GM12878 (cell line): ENCODE data around the gene ARSA.

Experiments
- GABPA ChIP-seq: IDR thresholded peaks from 2 replicates; pipeline ENCODE4 v1.6.1; 2014; ENCODE audit warnings: antibody characterized with exemption, low read depth, mild to moderate bottlenecking, inconsistent platforms
- JUNB ChIP-seq: IDR thresholded peaks from 2 replicates; pipeline ENCODE4 v1.6.1; 2016; ENCODE audit warnings: antibody characterized with exemption, mild to moderate bottlenecking
- KAT2A ChIP-seq: conservative IDR thresholded peaks from 2 replicates; pipeline ENCODE4 v1.6.1; 2011; ENCODE audit warnings: low read depth, low read length; ENCODE audit not compliant: control insufficient read depth
- KDM1A ChIP-seq: fragments of 200-600 bp; sonication (generic); IDR thresholded peaks from 2 replicates; pipeline ENCODE4 v1.6.1; 2016; ENCODE audit warnings: borderline replicate concordance
- MYC ChIP-seq: IDR thresholded peaks from 2 replicates; pipeline ENCODE4 v1.6.1; 2011; ENCODE audit warnings: mild to moderate bottlenecking, low read length, moderate library complexity, inconsistent platforms; ENCODE audit not compliant: insufficient read depth, insufficient replicate concordance, insufficient read length, severe bottlenecking
- POLR2A ChIP-seq: IDR thresholded peaks from 2 replicates; pipeline ENCODE4 v1.6.1; 2011; ENCODE audit warnings: low read depth, mild to moderate bottlenecking, low read length
- RFX5 ChIP-seq: IDR thresholded peaks from 2 replicates; pipeline ENCODE4 v1.6.1; 2011; ENCODE audit warnings: low read depth, low read length, improper control_type of control experiment
- YBX1 ChIP-seq: fragments of 450-650 bp; IDR thresholded peaks from 2 replicates; pipeline ENCODE4 v1.6.1; 2016; ENCODE audit warnings: antibody characterized with exemption
- TF ChIP-seq, protein P1 (sequence below), 3 experiments: IDR thresholded peaks in 2 of 3; conservative IDR thresholded peaks in 1 of 3; 2 replicates each; pipeline ENCODE4 v1.5.1; 2011; ENCODE audit warnings: low read depth in 3 of 3, low read length in 3 of 3, mild to moderate bottlenecking in 3 of 3, control low read depth in 2 of 3, moderate library complexity in 2 of 3, inconsistent platforms in 1 of 3, mixed read lengths in 1 of 3; ENCODE audit not compliant: control insufficient read depth in 2 of 3, insufficient read depth in 1 of 3; ENCODE audit errors: extremely low read depth in 1 of 3
- TF ChIP-seq, protein P2 (sequence below): IDR thresholded peaks from 2 replicates; pipeline ENCODE4 v1.6.1; 2012; ENCODE audit warnings: mild to moderate bottlenecking, low read depth, low read length

DNA sequence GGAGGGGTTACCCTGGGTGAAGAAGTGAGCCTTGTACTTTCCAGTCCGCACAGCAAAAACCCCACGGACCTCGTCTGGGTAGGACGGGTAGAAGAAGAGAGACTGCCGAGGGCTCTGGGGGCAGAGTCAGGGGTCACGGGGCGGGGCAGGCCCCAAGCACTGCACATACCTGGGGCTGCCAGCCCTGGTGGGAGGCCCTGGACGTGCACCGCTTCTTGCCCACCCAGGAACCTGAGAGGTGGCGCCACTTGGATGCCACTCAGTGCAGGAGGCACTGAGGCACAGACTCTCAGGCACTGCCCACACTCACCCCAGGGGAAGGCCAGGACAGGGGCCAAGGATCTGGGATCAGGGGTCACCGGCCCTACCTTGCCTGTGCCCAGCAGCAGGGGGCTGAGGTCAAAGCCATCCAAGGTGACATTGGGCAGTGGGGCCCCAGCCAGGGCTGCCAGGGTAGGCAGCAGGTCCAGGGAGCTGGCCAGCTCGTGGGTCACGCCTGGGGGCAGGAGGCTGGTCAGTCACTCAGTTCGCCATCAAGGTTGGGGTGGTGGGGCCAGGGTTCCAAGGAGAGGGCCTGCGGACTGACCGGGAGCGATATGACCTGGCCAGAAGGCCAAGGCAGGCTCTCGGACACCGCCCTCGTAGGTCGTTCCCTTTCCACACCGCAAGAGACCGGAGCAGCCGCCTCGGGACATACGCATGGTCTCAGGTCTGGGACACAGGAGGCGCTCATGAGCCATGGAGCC is 2.2 kb downstream of the ARSA start:
- TF ChIP-seq MYC (no peak), GABPA (no peak), KAT2A (no peak), KDM1A (no peak), YBX1 (no peak), RFX5 (no peak), JUNB (no peak), POLR2A (no peak)
- TF ChIP-seq, protein P1, sequence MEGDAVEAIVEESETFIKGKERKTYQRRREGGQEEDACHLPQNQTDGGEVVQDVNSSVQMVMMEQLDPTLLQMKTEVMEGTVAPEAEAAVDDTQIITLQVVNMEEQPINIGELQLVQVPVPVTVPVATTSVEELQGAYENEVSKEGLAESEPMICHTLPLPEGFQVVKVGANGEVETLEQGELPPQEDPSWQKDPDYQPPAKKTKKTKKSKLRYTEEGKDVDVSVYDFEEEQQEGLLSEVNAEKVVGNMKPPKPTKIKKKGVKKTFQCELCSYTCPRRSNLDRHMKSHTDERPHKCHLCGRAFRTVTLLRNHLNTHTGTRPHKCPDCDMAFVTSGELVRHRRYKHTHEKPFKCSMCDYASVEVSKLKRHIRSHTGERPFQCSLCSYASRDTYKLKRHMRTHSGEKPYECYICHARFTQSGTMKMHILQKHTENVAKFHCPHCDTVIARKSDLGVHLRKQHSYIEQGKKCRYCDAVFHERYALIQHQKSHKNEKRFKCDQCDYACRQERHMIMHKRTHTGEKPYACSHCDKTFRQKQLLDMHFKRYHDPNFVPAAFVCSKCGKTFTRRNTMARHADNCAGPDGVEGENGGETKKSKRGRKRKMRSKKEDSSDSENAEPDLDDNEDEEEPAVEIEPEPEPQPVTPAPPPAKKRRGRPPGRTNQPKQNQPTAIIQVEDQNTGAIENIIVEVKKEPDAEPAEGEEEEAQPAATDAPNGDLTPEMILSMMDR (IDR thresholded peaks at IDR 0.05 in 2 of 3, conservative IDR thresholded peaks at IDR 0.05 in 1 of 3; ENCODE audit: control insufficient read depth in 2 of 3, extremely low read depth in 1 of 3, insufficient read depth in 1 of 3, low read depth in 3 of 3, low read length in 3 of 3): no peak
- TF ChIP-seq, protein P2, sequence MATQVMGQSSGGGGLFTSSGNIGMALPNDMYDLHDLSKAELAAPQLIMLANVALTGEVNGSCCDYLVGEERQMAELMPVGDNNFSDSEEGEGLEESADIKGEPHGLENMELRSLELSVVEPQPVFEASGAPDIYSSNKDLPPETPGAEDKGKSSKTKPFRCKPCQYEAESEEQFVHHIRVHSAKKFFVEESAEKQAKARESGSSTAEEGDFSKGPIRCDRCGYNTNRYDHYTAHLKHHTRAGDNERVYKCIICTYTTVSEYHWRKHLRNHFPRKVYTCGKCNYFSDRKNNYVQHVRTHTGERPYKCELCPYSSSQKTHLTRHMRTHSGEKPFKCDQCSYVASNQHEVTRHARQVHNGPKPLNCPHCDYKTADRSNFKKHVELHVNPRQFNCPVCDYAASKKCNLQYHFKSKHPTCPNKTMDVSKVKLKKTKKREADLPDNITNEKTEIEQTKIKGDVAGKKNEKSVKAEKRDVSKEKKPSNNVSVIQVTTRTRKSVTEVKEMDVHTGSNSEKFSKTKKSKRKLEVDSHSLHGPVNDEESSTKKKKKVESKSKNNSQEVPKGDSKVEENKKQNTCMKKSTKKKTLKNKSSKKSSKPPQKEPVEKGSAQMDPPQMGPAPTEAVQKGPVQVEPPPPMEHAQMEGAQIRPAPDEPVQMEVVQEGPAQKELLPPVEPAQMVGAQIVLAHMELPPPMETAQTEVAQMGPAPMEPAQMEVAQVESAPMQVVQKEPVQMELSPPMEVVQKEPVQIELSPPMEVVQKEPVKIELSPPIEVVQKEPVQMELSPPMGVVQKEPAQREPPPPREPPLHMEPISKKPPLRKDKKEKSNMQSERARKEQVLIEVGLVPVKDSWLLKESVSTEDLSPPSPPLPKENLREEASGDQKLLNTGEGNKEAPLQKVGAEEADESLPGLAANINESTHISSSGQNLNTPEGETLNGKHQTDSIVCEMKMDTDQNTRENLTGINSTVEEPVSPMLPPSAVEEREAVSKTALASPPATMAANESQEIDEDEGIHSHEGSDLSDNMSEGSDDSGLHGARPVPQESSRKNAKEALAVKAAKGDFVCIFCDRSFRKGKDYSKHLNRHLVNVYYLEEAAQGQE: no peak
